Raji (cell line): ENCODE data around the gene SPAG7.
A peak's percentile ranks its signal among the peaks of the same experiment; 100 is the strongest.

Source experiments
- POLR2A ChIP-seq: IDR thresholded peaks from 2 replicates; pipeline ENCODE4 v1.6.1; 2011; ENCODE audit warnings: low read depth, low read length, control low read depth; ENCODE audit not compliant: insufficient read depth

Gene SPAG7

DNA sequence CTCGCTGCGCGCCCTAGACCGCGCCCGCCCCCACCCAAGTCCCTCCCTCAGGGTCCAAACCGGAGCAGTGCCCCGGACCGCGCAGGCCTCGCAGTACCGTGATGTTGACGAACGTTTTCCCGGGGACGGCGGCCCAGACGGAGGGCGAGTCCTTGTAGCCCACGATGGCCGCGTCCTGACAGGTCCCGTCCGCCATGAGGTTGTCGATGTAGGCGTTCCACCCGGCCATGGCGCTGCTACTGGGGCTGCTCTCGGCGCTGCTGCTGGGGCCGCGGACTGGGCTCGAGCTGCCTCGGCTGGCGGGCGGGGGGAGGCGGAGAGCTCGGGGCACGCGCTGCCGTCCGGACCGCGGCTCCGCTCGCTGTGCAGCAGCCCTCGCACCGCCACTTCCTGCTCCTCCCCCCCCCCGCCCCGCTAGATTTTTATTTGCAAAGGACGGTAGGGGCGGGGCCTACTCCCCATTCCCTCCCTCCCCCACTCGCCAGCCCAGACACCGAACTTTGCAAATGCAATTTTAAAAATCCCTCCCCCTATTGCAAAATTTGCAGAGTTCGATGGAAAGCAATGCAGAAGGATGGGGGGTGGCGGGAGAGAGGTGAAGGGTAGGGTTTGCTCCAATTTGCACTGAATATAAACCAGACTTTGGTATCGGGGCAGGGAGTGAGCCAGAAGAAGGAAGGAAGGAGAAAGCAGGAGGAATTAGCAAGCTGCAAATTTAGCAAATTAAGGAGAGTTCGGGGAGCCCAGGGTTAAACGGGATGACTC, 19.3 kb downstream of the SPAG7 start, which contains the start of gene PFN1:
Gene PFN1, minus strand, starts transcription at position 365 of the 765 bp plus-strand sequence. Its CDS starts 136 bp downstream, at position 229.
- peak; percentile 92 for TF ChIP-seq POLR2A

DNA sequence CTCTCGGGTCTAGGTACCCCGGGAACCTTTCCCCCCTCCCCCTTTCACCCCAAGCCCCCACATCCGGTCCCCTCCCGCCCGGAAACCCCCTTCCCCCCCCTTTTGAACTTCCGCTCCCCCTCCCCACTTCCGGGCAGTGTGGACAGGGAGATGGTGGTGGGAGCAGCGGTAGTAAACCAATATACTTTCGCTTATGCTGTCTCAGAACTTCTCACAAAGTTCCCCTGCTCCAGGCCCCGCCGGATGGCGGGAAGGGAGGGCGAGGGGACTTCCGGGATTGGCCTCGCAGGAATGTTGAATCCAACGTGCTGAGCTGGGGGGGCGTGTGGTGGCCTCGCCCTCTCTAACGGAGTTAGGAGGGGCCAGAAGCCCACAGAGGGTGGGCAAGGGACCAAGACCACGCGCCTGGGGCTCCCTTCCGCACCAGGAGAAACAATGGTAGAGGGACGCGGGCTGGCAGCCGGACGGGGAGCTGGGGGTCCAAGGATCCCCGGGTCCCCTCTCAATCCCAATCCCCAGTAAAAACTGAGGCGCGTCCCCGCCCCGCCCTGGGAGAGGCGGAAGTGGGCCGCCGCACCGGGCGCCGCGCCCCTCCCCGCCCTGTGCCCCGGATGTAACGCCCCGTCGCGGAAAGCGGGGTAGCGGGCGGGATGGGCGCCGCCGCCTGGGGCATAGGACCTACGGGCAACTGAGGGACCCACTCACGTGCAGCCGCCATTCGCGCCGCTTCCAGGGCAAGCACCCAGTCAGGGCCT, 20.0 kb downstream of the SPAG7 start:
- peak; percentile 1; the same call in 1 of the 2 replicates for TF ChIP-seq POLR2A

DNA sequence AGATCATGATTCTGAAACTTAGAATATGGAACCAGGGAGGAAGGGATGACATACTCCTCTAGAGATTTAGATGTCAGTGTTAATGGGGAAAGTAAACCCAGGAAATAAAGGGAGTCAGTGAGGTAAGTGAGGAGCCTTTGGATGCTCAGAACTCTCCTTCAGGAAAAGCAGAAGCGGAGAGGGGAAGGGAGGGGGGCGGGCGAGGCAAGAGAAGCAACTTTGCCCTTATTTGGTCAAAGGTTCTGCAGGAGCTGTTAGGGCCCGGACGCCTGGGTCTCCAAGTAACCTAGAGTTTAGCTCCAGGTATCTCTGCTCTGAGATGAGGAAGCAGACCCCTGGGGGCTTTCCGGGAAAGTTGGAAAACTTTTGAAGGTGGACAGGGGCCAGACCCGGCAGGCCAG, 20.6 kb downstream of the SPAG7 start:
- no peak for TF ChIP-seq POLR2A

DNA sequence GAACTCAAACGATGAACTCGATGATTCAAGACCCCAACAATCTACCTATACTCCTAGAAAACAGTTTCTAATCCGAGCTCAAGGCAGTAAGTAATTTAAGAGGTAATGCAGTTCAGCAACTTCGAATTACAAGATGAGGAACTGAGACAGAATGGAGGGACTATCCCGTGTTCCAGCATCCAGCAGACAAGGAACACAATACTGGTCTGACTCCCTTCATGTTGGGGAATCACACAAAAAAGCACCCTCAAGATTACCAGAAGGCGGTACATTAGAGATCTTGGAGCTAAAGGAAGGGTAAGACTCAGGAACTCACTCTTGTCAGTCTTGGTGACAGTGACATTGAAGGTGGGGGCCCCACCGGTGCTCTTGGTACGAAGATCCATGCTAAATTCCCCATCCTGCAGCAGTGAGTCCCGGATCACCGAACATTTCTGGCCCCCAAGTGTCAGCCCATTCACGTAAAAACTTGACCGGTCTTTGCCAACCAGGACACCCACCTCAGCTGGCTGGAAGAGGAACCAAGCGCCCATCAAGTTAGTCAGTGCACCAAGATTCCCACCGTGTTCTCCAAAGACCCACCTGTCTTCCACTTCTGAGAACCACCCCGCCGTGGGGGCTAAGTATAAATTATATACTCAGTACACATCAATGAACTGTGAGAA, 21.2 kb downstream of the SPAG7 start:
- no peak for TF ChIP-seq POLR2A

DNA sequence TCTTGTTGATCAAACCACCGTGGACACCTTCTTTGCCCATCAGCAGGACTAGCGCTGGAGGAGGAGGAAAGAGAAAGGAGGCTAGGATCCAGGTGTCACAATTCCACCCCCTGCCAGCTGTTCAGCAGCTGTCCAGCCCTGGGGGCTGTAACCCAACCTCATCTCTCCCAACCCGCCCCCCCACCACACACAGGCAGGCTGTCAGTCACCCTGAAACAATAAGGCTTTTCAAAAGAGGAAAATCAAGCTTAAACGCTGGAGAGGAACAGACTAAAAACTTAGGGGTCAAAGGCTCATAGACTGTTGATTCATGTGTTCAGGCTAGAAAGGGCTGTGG, 21.7 kb downstream of the SPAG7 start:
- no peak for TF ChIP-seq POLR2A

DNA sequence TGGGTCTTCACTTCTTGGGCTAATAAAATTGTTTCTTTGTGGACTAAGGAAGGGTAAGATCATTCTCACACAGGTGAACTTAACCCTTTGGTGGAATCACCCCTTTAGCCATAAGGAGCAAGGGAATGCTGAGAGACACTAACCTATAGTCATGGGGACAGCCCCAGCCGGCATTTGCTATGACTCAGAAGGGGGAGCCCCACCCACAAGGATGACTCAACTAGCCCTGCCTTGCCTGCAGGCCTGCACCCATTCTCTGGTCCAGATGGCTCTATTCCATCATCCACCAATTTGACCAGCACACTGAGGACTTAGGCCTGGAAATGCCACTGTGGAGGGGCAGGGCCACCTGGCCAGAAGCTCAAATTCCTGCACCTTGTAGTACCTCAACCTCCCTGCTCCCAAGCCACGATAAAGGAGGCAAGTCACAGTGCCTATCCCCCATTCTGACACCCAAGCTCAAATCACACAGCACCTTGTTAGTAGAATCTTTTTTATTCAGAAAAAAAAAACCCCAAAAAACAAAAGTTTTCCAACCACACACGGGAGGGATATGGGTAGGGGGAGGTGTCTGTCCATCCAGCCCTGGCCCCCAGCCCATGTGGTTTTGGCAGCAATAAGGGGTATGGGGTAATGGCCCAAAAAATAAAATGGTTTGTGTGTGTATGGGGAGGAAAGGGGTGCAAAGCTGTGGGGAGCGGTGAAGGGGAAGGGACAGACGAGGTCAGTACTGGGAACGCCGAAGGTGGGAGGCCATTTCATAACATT, 22.3 kb downstream of the SPAG7 start:
- peak; percentile 59 for TF ChIP-seq POLR2A

DNA sequence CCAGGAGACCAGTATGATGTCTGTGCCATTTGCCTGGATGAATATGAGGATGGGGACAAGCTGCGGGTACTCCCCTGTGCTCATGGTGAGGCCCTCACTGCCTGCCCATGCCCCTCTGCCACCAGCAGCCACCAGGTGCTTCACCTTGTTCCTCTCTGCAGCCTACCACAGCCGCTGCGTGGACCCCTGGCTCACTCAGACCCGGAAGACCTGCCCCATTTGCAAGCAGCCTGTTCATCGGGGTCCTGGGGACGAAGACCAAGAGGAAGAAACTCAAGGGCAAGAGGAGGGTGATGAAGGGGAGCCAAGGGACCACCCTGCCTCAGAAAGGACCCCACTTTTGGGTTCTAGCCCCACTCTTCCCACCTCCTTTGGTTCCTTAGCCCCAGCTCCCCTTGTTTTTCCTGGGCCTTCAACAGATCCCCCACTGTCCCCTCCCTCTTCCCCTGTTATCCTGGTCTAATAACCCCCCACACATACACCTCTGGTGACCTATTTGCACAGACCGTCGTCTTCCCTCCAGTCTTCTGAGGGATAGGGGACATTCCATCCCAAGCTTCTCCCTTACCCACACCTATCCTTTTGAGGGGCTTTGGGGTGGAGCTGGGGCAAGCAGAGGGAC, 23.0 kb downstream of the SPAG7 start:
- TF ChIP-seq POLR2A = 0 out of 2 replicates have a peak, but pooled peaks have one; percentile 11

DNA sequence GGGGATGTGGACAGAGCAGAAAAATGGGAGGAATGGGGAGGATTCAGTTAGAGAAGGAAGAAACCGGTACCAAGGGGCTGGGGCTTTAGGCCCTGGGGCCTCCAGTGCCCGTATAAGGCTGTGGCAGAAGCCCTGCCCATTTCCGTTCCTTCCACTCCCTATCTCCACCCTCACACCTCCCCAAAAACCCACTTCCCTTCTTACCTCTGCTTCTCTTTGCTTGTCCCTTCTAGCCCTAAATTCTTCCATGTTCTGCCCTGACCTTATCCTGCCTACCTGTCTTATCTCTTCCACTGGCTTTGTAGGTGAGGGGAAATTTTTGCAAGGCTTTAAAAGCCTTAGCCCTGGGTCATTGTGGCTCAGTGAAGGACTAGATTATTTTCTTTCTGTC, 23.5 kb downstream of the SPAG7 start:
- peak; percentile 37; the same call in 1 of the 2 replicates for TF ChIP-seq POLR2A

DNA sequence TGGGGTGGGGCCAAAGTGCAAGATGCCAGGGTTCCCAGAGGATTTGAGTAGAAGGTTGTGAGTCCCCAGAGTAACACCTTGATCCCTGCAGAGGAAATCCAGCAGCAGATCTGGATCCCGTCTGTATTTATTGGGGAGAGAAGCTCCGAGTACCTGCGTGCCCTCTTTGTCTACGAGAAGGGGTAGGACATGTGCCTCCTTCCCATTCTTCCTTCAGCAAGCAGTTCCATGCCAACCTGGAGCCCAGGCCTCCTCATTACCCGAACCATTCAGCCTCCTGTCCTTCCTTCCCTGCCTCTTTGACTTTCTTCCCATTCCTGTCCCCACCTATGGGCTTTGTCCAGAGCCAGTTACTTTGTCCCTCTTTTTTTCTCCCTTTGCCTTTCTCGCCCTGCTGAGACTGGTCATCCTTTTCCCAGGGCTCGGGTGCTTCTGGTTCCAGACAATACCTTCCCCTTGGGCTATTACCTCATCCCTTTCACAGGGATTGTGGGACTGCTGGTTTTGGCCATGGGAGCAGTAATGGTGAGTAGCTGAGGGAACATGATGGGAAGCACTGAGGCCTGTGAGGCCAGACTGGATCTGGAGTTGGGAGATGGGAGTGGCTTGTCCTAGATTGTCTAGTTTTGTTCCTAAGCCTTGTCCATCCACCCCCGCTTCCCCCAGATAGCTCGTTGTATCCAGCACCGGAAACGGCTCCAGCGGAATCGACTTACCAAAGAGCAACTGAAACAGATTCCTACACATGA, 24.7 kb downstream of the SPAG7 start:
- TF ChIP-seq POLR2A = no peak

DNA sequence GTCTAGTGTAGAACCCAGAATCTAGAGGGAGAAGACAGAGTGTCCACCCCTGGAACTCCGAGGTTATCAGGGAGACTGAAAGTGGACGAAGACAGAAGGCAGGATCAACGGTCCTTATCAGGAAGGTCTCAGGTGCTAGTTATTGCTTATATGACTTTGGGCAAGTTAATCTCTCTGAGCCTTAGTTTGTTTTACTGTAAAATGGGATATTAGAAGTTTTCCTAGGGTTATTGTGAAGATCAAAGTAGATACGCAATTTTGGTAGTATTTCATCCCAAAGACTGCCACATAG, 26.4 kb downstream of the SPAG7 start:
- no peak for TF ChIP-seq POLR2A

DNA sequence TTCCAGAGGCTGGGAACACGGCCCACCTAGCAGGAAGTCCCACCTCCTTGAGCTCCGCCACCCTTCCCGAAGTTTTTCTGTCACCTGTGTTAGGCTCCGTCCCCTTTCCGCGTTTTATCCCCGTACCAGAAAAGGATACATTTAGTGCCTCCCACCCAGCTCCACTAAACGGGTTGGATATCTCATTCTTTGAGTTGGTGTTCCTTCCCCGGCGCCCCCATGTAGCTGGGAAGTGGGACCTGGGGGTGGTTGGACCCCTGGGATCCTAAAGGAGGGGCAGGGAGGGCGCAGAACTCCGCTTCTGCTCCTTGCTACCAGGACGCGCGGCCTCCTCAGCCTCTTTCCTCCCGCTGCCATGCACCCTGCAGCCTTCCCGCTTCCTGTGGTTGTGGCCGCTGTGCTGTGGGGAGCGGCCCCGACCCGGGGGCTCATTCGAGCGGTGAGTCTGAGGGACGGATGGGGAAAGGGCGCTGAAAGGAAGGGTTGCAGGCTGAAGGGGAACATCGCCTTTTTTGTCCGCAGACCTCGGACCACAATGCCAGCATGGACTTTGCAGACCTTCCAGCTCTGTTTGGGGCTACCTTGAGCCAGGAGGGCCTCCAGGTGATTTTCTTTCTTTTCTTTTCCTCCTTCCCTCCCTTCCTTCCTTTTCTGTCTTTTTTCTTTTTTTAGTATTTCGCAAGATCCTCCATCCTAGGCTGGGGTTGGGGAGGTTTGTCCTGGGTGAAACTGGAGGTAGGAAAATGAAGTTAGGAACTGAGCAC, 26.9 kb downstream of the SPAG7 start:
- peak; percentile 36; the same call in 1 of the 2 replicates for TF ChIP-seq POLR2A

DNA sequence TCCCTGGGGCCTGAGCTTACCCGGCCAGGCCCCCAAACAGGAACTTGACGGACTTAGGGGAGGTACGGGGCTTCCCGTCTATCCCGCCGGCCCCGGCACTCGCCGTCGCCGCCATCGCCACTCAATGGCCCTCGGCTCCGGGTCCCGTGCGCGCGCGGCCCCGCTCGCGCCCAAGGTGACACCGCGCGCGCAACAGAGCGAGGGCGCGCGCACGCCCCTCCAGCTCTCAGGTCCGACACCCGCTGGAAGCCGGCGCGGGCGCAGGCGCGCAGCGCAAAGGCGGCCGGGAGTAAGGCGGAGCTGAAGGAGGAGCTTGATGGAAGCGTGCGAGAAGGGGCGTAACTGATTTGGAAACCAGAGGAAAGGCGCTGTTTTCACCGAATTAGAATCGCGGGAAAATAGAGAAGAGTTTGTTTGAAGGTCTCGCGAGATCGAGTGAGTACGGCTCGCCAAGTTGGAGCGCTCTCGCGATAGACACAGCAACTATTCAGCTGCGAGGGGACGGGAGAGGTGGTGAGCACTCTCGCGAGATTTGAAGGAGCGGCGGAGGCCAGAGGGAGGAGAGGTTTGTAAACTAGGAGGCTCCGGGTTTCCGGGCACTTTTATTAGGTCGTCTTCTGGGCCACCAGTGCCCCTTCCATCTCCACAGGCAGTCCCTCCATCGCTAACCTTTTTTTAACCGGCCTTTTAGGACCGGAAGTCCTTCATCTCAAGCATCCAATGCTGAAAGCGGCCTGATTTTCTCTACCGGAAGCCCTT, 27.6 kb downstream of the SPAG7 start, which contains the start of the genes RNF167 and SLC25A11:
Gene RNF167, plus strand, starts transcription at position 473 of the 759 bp plus-strand sequence. CDS start 642 bp downstream, outside the sequence.
Gene SLC25A11, minus strand, starts transcription at position 251 of the 759 bp plus-strand sequence. Its CDS starts 136 bp downstream, at position 115.
- TF ChIP-seq POLR2A = peak; percentile 82

DNA sequence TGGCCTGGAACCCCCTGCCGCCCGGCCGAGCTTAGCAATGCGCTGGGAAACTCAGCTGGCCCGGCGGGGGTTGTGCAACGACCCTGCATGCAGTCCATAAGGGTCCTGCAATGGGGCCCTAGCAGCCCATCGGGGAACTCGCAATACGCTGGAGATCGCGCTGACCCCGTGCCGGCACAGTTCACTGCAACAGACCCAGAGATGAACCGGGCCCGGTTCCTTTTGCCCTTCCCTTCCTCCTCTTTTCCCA, 28.1 kb downstream of the SPAG7 start:
- no peak for TF ChIP-seq POLR2A
